Panc1 (cell line): ENCODE measurements around the gene USP24.

Experiments
- CTCF ChIP-seq: fragments of 450-650 bp; IDR thresholded peaks from 2 replicates; pipeline ENCODE4 v1.5.1; 2017; ENCODE audit warnings: mild to moderate bottlenecking
- POLR2AphosphoS5 ChIP-seq: IDR thresholded peaks from 2 replicates; pipeline ENCODE4 v1.6.1; 2012; ENCODE audit warnings: mild to moderate bottlenecking, low read depth, low read length, moderate library complexity
- REST ChIP-seq, 2 experiments: IDR thresholded peaks; 2 replicates each; pipeline ENCODE4 v1.6.1; 2011 to 2012; ENCODE audit warnings: low read depth in 2 of 2, control low read depth in 1 of 2, low read length in 1 of 2, mild to moderate bottlenecking in 1 of 2, moderate library complexity in 1 of 2; ENCODE audit not compliant: insufficient read depth in 1 of 2
- TCF7L2 ChIP-seq: IDR thresholded peaks from 2 replicates; pipeline ENCODE4 v1.6.1; 2011; ENCODE audit warnings: mild to moderate bottlenecking, low read depth, low read length, inconsistent platforms

- TF ChIP-seq POLR2AphosphoS5: no peak
- no peak for TF ChIP-seq CTCF
- no peak for TF ChIP-seq REST (IDR thresholded peaks at IDR 0.05; ENCODE audit: insufficient read depth in 1 of 2, low read depth in 2 of 2, low read length in 1 of 2)
- no peak for TF ChIP-seq TCF7L2
Observed at GRCh38 chr1:55052221-55053142, 162.7 kb downstream of the USP24 start.
